ENCODE data around the gene GTSE1. TPM values are rescaled to one million over a fixed set of nuclear protein-coding genes. Genes with fewer than 3 reads are reported as not detected.

Gene GTSE1
- total RNA-seq, 2 experiments from 2014 or later: 39.4 to 41.4 TPM

DNA sequence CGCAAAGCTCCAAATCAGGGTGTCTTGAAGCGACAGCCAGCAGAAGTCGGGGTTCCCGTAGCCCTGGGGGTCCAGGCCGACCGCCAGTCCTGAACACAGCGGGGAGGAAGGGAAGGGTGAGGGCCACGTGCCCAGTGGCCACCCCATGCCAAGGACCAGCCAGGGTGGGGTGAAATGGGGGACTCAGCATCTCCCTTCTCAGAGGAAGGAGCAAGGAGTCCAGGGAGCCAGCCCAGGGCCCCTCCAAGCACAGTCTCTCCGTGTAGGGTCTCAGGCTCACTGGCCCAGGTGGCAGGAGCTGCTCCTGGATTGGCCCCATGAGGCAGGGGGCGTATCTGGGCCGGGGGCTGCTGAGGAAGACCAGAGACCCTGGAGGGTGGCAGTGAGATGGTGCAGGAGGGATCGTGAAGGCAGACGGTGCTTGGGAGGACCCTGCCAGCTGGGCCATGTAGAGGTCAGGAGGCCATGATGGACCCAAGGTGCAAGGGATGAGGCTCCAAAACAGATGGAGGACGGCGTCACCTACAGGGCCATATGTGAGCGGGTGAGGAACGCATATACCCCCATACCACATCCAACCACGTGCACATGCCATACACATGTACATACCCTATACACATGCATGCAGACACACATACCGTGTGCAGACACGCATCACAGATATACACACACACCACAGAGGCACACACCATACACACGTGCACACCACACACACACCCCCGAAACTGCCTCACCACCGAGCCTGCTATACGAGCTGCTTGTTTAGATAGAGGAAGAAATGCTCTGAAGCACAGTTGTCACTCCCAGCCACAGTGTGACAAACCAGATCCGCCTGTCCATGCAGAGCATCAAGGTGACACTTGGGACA is 73.3 kb downstream of the GTSE1 start:
- intact Hi-C loops (cut with micrococcal nuclease): no loop called here
- ATAC-seq (no peak), DNase-seq (no peak)
- CTCF ChIA-PET: interaction anchor here (0.5 to 1.6 kb wide), 4 partner anchors 172 to 646 kb away, joined by 3 to 5 read pairs (median 4); no protein-coding TSS in a partner anchor
- Mint-ChIP-seq H3K4me3 (no peak overlapping the region), H3K27me3 (peaks cover 5% of the 10 kb centered on the region), H3K27ac (no peak overlapping the region), H3K9me3 (no peaks in the 10 kb centered on the region), H3K36me3 (ENCODE audit: low read depth) (no peaks in the 10 kb centered on the region), H3K4me1 (ENCODE audit: low read depth) (peaks cover 36% of the 10 kb centered on the region)
- TF ChIP-seq, protein P1, sequence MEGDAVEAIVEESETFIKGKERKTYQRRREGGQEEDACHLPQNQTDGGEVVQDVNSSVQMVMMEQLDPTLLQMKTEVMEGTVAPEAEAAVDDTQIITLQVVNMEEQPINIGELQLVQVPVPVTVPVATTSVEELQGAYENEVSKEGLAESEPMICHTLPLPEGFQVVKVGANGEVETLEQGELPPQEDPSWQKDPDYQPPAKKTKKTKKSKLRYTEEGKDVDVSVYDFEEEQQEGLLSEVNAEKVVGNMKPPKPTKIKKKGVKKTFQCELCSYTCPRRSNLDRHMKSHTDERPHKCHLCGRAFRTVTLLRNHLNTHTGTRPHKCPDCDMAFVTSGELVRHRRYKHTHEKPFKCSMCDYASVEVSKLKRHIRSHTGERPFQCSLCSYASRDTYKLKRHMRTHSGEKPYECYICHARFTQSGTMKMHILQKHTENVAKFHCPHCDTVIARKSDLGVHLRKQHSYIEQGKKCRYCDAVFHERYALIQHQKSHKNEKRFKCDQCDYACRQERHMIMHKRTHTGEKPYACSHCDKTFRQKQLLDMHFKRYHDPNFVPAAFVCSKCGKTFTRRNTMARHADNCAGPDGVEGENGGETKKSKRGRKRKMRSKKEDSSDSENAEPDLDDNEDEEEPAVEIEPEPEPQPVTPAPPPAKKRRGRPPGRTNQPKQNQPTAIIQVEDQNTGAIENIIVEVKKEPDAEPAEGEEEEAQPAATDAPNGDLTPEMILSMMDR (IDR thresholded peaks at IDR 0.05): no peak
- POLR2A ChIA-PET: interaction anchor here (0.6 kb wide), 1 partner anchor 314 kb away, joined by 3 read pairs; no protein-coding TSS in a partner anchor

DNA sequence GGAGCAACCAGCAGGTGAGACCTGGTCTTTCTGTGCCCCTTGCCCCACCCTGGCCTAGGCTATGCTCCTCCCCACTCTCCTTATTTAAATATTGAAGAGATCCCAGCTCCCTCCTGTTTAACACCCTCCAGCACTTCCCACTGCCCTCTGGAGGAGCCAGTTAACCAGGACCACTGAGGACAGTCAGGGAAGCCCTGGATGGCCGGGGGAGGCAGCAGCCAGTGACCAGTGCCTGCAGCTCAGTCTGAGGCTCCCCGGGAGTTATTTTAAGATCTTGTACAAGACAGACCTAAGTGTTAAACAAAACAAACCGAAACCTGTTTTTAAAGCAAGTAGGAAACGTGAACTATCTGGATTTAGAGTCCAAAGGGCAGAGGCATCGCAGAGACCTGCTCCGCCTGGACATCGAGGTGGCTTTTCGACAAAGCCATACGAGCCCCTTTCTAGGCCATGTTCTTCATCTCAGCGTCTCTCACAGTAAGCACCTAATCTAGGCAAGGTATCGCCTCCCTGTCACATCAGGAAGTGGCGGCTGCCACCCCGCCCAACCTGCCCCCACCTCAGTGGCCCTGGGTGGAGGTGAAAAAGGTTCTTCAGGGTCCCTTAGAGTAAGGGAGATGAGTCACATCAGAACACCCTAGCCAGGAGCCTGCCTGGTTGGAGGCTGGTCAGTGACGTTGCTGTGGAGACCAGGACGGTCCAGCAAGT is 74.1 kb downstream of the GTSE1 start:
- H3K36me3 Mint-ChIP-seq (ENCODE audit: low read depth): peaks cover 3% of the 10 kb centered on the region
- DNase-seq (peak; percentile 42), ATAC-seq (peak; percentile 59)
- TF ChIP-seq, protein P1 (IDR thresholded peaks at IDR 0.05): no peak
- no peak overlapping the region for H3K27ac Mint-ChIP-seq
- POLR2A ChIA-PET: interaction anchor here (0.7 kb wide), 1 partner anchor 14 kb away, joined by 5 read pairs; no protein-coding TSS in a partner anchor
- H3K9me3 Mint-ChIP-seq: peaks cover 6% of the 10 kb centered on the region
- H3K4me3 Mint-ChIP-seq: no peak overlapping the region
- intact Hi-C loops (cut with micrococcal nuclease): no loop called here
- CTCF ChIA-PET: interaction anchor here (0.5 to 1.6 kb wide), 3 partner anchors 171 to 646 kb away, joined by 3 to 5 read pairs (median 4); no protein-coding TSS in a partner anchor
- peaks cover 38% of the 10 kb centered on the region for H3K4me1 Mint-ChIP-seq (ENCODE audit: low read depth)
- peaks cover 5% of the 10 kb centered on the region for H3K27me3 Mint-ChIP-seq

DNA sequence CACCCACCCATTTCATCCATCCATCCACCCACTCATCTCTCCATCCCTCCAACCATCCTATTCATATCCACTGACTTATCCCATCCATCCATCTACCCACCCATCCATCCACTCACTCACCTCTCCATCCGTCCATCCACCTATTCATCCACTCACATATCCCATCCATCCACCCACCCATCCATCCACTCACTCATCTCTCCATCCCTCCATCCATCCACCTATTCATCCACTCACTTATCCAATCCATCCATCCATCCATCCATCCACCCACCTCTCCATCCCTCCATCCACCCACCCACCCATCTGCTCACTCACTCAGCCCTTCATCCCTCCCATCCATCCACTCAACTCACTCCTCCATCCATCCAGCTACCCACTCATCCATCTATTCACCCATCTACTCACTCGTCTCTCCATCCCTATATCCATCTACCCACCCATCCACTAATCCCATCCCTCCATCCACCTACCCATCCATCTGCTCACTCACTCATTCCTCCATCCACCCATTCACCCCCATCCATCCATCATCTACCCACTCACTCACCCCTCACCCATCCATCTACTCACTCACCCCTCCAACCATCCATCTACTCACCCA is 75.1 kb downstream of the GTSE1 start:
- no peak for DNase-seq
- H3K4me1 Mint-ChIP-seq (ENCODE audit: low read depth): peaks cover 38% of the 10 kb centered on the region

DNA sequence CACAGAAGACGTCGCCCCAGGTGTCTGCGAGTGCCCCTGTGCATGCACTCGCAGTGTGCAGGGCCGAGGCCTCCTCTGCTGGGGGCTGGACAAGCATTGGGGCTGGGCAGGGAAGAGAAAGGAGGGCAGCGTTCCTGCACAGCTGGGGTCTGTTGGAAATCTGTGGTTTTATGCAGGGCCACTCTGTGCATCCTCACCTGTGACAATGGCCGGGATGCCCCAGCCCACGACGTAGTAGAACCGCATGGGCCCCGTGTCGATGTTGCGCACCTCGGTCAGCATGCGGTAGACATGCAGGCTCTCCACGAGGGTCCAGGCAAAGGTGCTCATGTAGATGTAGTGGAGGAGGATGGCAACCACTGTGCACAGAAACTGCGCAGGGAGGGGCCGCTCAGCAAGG is 76.0 kb downstream of the GTSE1 start:
- TF ChIP-seq, protein P1 (IDR thresholded peaks at IDR 0.05): no peak
- H3K4me3 Mint-ChIP-seq: no peak overlapping the region
- ChIA-PET POLR2A (no interaction called here), CTCF (no interaction called here)
- H3K9me3 Mint-ChIP-seq: peaks cover 10% of the 10 kb centered on the region
- intact Hi-C loops (cut with micrococcal nuclease): no loop called here
- no peak for ATAC-seq
- peaks cover 5% of the 10 kb centered on the region for H3K27me3 Mint-ChIP-seq
- H3K27ac Mint-ChIP-seq: no peak overlapping the region
- H3K36me3 Mint-ChIP-seq (ENCODE audit: low read depth): peaks cover 3% of the 10 kb centered on the region
- no peak for DNase-seq
- peaks cover 38% of the 10 kb centered on the region for H3K4me1 Mint-ChIP-seq (ENCODE audit: low read depth)

More for the DNA sequence above, 75.1 kb downstream of the GTSE1 start:
- Mint-ChIP-seq H3K4me3 (no peak overlapping the region), H3K27ac (no peak overlapping the region), H3K27me3 (peaks cover 5% of the 10 kb centered on the region), H3K36me3 (ENCODE audit: low read depth) (peaks cover 3% of the 10 kb centered on the region), H3K9me3 (peaks cover 10% of the 10 kb centered on the region)
- intact Hi-C loops (cut with micrococcal nuclease): no loop called here
- TF ChIP-seq, protein P1 (IDR thresholded peaks at IDR 0.05): no peak
- ChIA-PET POLR2A (interaction anchor here (0.7 kb wide), 1 partner anchor 13 kb away, joined by 5 read pairs; no protein-coding TSS in a partner anchor), CTCF (no interaction called here)
- no peak for ATAC-seq

All from activated CD8-positive, alpha-beta T cell treated with anti-CD3 and anti-CD28 coated beads for 36 hours (primary cell).